ENCODE measurements around the gene HADHA. TPM values are rescaled to one million over a fixed set of nuclear protein-coding genes. Genes with fewer than 3 reads are reported as not detected.

HADHA gene
- total RNA-seq, 1 experiment from 2014 or later, result 112 TPM

DNA sequence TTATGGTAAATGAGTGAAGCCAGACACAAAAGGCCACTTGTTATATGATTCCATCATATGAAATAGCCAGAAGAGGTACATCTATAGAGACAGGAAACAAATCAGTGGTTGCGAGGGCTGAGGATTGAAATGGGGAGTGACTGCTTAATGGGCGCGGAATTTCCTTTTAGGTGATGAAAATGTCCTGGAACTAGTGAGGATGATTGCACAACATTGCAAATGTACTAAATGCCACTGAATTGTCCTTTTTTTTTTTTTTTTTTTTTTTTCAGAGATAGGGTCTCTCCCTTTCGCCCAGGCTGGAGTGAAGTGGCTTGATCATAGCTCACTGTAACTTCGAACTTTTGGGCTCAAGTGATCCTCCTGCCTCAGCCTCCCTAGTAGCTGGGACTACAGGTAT is 86.9 kb downstream of the HADHA start:
- H3K4ac ChIP-seq (ENCODE audit: low read depth, low read length), result no peak overlapping the region
- no peak overlapping the region for H2BK20ac ChIP-seq (ENCODE audit: low read depth, low read length, poor library complexity, severe bottlenecking)
- H3K18ac ChIP-seq (ENCODE audit: insufficient read length, low read depth, low read length), result no peak overlapping the region
- H3K27ac Mint-ChIP-seq, result no peak overlapping the region
- H3K56ac ChIP-seq (ENCODE audit: insufficient read length, low read depth, low read length), result no peak overlapping the region
- no peaks in the 10 kb centered on the region; a peak in 2 of 7 replicates for H3K36me3 Mint-ChIP-seq (ENCODE audit: insufficient read depth in 1 of 3, low read depth in 3 of 3)
- no peak overlapping the region for H4K8ac ChIP-seq (replicated peaks; ENCODE audit: insufficient read length, low read depth, low read length)
- H3K4me3 Mint-ChIP-seq, result no peak overlapping the region
- H3K79me1 ChIP-seq (ENCODE audit: insufficient read depth, low read depth, low read length, poor library complexity, severe bottlenecking), result no peaks in the 10 kb centered on the region
- H2BK15ac ChIP-seq (ENCODE audit: low read depth, low read length), result no peak overlapping the region
- no peak overlapping the region for H4K91ac ChIP-seq (ENCODE audit: insufficient read length, low read depth, low read length)
- H3K9me3 ChIP-seq (ENCODE audit: control insufficient read depth, low read depth, low read length), result no peaks in the 10 kb centered on the region
- TF ChIP-seq, protein P1, sequence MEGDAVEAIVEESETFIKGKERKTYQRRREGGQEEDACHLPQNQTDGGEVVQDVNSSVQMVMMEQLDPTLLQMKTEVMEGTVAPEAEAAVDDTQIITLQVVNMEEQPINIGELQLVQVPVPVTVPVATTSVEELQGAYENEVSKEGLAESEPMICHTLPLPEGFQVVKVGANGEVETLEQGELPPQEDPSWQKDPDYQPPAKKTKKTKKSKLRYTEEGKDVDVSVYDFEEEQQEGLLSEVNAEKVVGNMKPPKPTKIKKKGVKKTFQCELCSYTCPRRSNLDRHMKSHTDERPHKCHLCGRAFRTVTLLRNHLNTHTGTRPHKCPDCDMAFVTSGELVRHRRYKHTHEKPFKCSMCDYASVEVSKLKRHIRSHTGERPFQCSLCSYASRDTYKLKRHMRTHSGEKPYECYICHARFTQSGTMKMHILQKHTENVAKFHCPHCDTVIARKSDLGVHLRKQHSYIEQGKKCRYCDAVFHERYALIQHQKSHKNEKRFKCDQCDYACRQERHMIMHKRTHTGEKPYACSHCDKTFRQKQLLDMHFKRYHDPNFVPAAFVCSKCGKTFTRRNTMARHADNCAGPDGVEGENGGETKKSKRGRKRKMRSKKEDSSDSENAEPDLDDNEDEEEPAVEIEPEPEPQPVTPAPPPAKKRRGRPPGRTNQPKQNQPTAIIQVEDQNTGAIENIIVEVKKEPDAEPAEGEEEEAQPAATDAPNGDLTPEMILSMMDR (conservative IDR thresholded peaks at IDR 0.05), result no peak
- no peak overlapping the region for H3K27ac ChIP-seq (ENCODE audit: insufficient read length, low read depth, low read length)
- no peak for DNase-seq
- H2BK5ac ChIP-seq (ENCODE audit: insufficient read length, low read length), result no peak overlapping the region
- H2AFZ ChIP-seq (ENCODE audit: low read length), result no peak overlapping the region
- no peaks in the 10 kb centered on the region for H3K79me2 ChIP-seq (ENCODE audit: insufficient read depth, low read length)
- H3K9me3 Mint-ChIP-seq, result peaks cover 4 to 5% of the 10 kb centered on the region in 2 experiments; a peak in 3 of 5 replicates
- no peak overlapping the region for H2BK12ac ChIP-seq (ENCODE audit: insufficient read length, low read depth, low read length)
- no peak overlapping the region for H2BK120ac ChIP-seq (ENCODE audit: low read depth, low read length, poor library complexity, severe bottlenecking)
- H3K14ac ChIP-seq (ENCODE audit: insufficient read depth, low read length), result no peak overlapping the region
- H3K27me3 Mint-ChIP-seq (ENCODE audit: low read depth), result no peaks in the 10 kb centered on the region; the same call in none of the 2 replicates
- H3K4me1 Mint-ChIP-seq, result no peaks in the 10 kb centered on the region
- H2AK5ac ChIP-seq (ENCODE audit: insufficient read length, low read length), result no peak overlapping the region
- no peak overlapping the region for H3K23ac ChIP-seq (ENCODE audit: insufficient read length, low read depth, low read length)
- no peaks in the 10 kb centered on the region for H3K4me1 ChIP-seq (ENCODE audit: insufficient read depth, low read length)
- no CpG with 5 or more reads among the region's 5 CpGs for WGBS (ENCODE audit: extremely low coverage, insufficient read length, low lambda C conversion rate)
- H3K23me2 ChIP-seq (ENCODE audit: insufficient read length, low read depth, low read length, poor library complexity, severe bottlenecking), result no peaks in the 10 kb centered on the region
- H4K20me1 ChIP-seq (ENCODE audit: control insufficient read depth, insufficient read depth, insufficient read length), result no peaks in the 10 kb centered on the region
- no peaks in the 10 kb centered on the region for H3K27me3 ChIP-seq (ENCODE audit: insufficient read depth, low read length)
- H3K4me2 ChIP-seq (ENCODE audit: insufficient read depth, insufficient read length, low read length), result no peak overlapping the region
- no peak overlapping the region for H3K9ac ChIP-seq (ENCODE audit: extremely low read depth, insufficient read length, low read length)
- H4K5ac ChIP-seq (ENCODE audit: insufficient read length, low read depth, low read length), result no peak overlapping the region
- no peak overlapping the region for H3T11ph ChIP-seq (ENCODE audit: low read length)

All from H9 (cell line).